Cortex of kidney (tissue), 1 donor: ENCODE measurements around the gene HTR2C.
"Not testable (repeated sequence)": the region's sequence is repeated elsewhere in the genome, so short reads cannot be mapped to it uniquely, and the experiment has no call there.

Experiments used
- DNase-seq: peaks from one replicate; lab custom pipeline; 2025; lab: John Stamatoyannopoulos, UW

Gene HTR2C

GRCh38 chrX:114583646-114584374 is at the start of gene HTR2C:
Gene HTR2C (plus strand): TSS chrX:114584086. CDS start chrX:114726937, 142,851 bp downstream.
- DNase-seq, result no peak

- DNase-seq, result no peak
These were observed 3.5 kb upstream of the HTR2C start for GRCh38 chrX:114580336-114580735.

GRCh38 chrX:114581528-114582263 is 2.2 kb upstream of the HTR2C start:
- no peak for DNase-seq

GRCh38 chrX:114582264-114582632 is 1.6 kb upstream of the HTR2C start:
- DNase-seq, result no peak

- no peak for DNase-seq
These were observed 1.0 kb upstream of the HTR2C start for GRCh38 chrX:114582698-114583395.

GRCh38 chrX:114584375-114584943 is 573 bp downstream of the HTR2C start:
- no peak for DNase-seq

GRCh38 chrX:114584983-114585842 is 1.3 kb downstream of the HTR2C start:
- DNase-seq, result no peak

- no peak for DNase-seq
These were observed 7.2 kb downstream of the HTR2C start for GRCh38 chrX:114591121-114591520.

- DNase-seq, result no peak
These were observed 15.4 kb downstream of the HTR2C start for GRCh38 chrX:114599305-114599704.

GRCh38 chrX:114599911-114600310 is 16.0 kb downstream of the HTR2C start:
- DNase-seq, result no peak

- DNase-seq, result not testable (repeated sequence)
These were observed 22.7 kb downstream of the HTR2C start for GRCh38 chrX:114606619-114607018.

GRCh38 chrX:114611018-114611619 is 27.2 kb downstream of the HTR2C start:
- no peak for DNase-seq

- DNase-seq, result no peak
These were observed 31.9 kb downstream of the HTR2C start for GRCh38 chrX:114615765-114616164.

- DNase-seq, result no peak
These were observed 36.0 kb downstream of the HTR2C start for GRCh38 chrX:114619874-114620273.

GRCh38 chrX:114626323-114626722 is 42.4 kb downstream of the HTR2C start:
- no peak for DNase-seq

GRCh38 chrX:114635986-114636385 is 52.1 kb downstream of the HTR2C start:
- DNase-seq, result no peak

- no peak for DNase-seq
These were observed 66.5 kb downstream of the HTR2C start for GRCh38 chrX:114650351-114650750.

- DNase-seq, result no peak
These were observed 91.5 kb downstream of the HTR2C start for GRCh38 chrX:114675365-114675764.

GRCh38 chrX:114700533-114700932 is 116.6 kb downstream of the HTR2C start:
- not testable (repeated sequence) for DNase-seq

GRCh38 chrX:114709406-114709805 is 125.5 kb downstream of the HTR2C start:
- no peak for DNase-seq

- no peak for DNase-seq
These were observed 126.7 kb downstream of the HTR2C start for GRCh38 chrX:114710571-114710970.
